Testis (tissue), 3 donors: ENCODE measurements around the gene ABCA13. TPM values are rescaled to one million over a fixed set of nuclear protein-coding genes. Genes with fewer than 3 reads are reported as not detected.

Source experiments
- DNase-seq: peaks from one replicate; pipeline ENCODE4 v3.0.0-alpha.2; 2019
- H3K27ac ChIP-seq, 2 donors: fragments of 200-600 bp; sonication (generic); one replicate each; pipeline ENCODE4 v1.5.1; 2019
- H3K27me3 ChIP-seq: fragments of 200-600 bp; sonication (generic); one replicate; pipeline ENCODE4 v1.5.1; 2019
- H3K36me3 ChIP-seq: fragments of 200-600 bp; sonication (generic); one replicate; pipeline ENCODE4 v1.5.1; 2017; ENCODE audit warnings: low read depth; ENCODE audit errors: missing control alignments
- H3K4me1 ChIP-seq: fragments of 200-600 bp; sonication (generic); one replicate; pipeline ENCODE4 v1.5.1; 2019
- H3K4me3 ChIP-seq, 2 donors: fragments of 200-600 bp; sonication (generic); one replicate each; pipeline ENCODE4 v1.5.1; 2017 to 2019
- H3K9me3 ChIP-seq: fragments of 200-600 bp; sonication (generic); one replicate; pipeline ENCODE4 v1.5.1; 2017
- CTCF ChIP-seq, 3 experiments: fragments of 450-650 bp in 2 of 3; fragments of 200-600 bp in 1 of 3; sonication (generic) in 1 of 3; IDR thresholded peaks; one replicate each; pipeline ENCODE4 v1.5.1; 2016 to 2019; ENCODE audit warnings: antibody characterized with exemption in 3 of 3, mild to moderate bottlenecking in 2 of 3, moderate library complexity in 1 of 3
- POLR2A ChIP-seq: fragments of 450-650 bp; IDR thresholded peaks from one replicate; pipeline ENCODE4 v1.6.1; 2017; ENCODE audit warnings: antibody characterized with exemption, mild to moderate bottlenecking, moderate library complexity
- WGBS, 2 donors: methylation state at CpG; one replicate each; pipeline ENCODE4 v1.1.5; 2018; 5-methylcytosine and 5-hydroxymethylcytosine counted together
- intact Hi-C: fragments of 100-400 bp; cut with DNase I; formaldehyde crosslinking; loops from one replicate; pipeline ENCODE4 v1.15.1; 2023; ENCODE audit warnings: low total_unique reads
- polyA plus RNA-seq: library from polyadenylated mRNA; stranded (reverse); fragments of 350-450 nt; fragmentation: Illumina TruSeq; extraction: RNeasy Lipid Tissue Mini Kit (QIAGEN cat#74804); gene quantifications from one replicate; pipeline ENCODE4 v1.2.3, GENCODE V29; 2014; ENCODE audit warnings: low read depth, low replicate concordance; ENCODE audit not compliant: insufficient read depth
- total RNA-seq, 2 donors: library from RNA; depleted of rRNA; stranded (reverse); fragments of >200 nt; gene quantifications; one replicate each; pipeline ENCODE4 v1.2.3, GENCODE V29; 2016

Gene ABCA13
- total and polyA plus RNA-seq, 3 donors from 2014 or later = 3.5 to 7.3 (median 4.3) TPM

GRCh38 chr7:48617993-48618392, 446.7 kb downstream of the ABCA13 start:
- no peaks in the 10 kb centered on the region for H3K4me1 ChIP-seq
- H3K9me3 ChIP-seq = no peaks in the 10 kb centered on the region
- 89% methylated on average over 3 of the region's 3 CpGs for WGBS, 2 donors
- no peak overlapping the region for H3K27ac ChIP-seq
- no peaks in the 10 kb centered on the region for H3K36me3 ChIP-seq
- intact Hi-C loops = no loop called here
- no peak overlapping the region for H3K4me3 ChIP-seq
- no peaks in the 10 kb centered on the region for H3K27me3 ChIP-seq
- TF ChIP-seq CTCF (IDR thresholded peaks at IDR 0.05) (no peak), POLR2A (no peak)
- DNase-seq = no peak

- Histone ChIP-seq H3K27me3 (no peaks in the 10 kb centered on the region), H3K4me3 (no peak overlapping the region), H3K36me3 (no peaks in the 10 kb centered on the region), H3K27ac (no peak overlapping the region), H3K4me1 (no peaks in the 10 kb centered on the region), H3K9me3 (no peaks in the 10 kb centered on the region)
- TF ChIP-seq CTCF (IDR thresholded peaks at IDR 0.05) (no peak), POLR2A (no peak)
- intact Hi-C loops = no loop called here
- no peak for DNase-seq
- 37 to 45% methylated on average over 4 of the region's 4 CpGs for WGBS, 2 donors
Observed at GRCh38 chr7:48621076-48621475, 449.8 kb downstream of the ABCA13 start.

- intact Hi-C loops = no loop called here
- TF ChIP-seq POLR2A (no peak), CTCF (IDR thresholded peaks at IDR 0.05) (no peak)
- no peak for DNase-seq
- Histone ChIP-seq H3K27ac (no peak overlapping the region), H3K27me3 (no peaks in the 10 kb centered on the region), H3K4me1 (no peaks in the 10 kb centered on the region), H3K36me3 (no peaks in the 10 kb centered on the region), H3K9me3 (no peaks in the 10 kb centered on the region), H3K4me3 (no peak overlapping the region)
- 89 to 91% methylated on average over 4 of the region's 4 CpGs for WGBS, 2 donors
Observed at GRCh38 chr7:48627164-48627563, 455.9 kb downstream of the ABCA13 start.

GRCh38 chr7:48628793-48629349, 457.6 kb downstream of the ABCA13 start:
- Histone ChIP-seq H3K9me3 (no peaks in the 10 kb centered on the region), H3K4me1 (no peaks in the 10 kb centered on the region), H3K27me3 (no peaks in the 10 kb centered on the region), H3K4me3 (no peak overlapping the region), H3K36me3 (no peaks in the 10 kb centered on the region), H3K27ac (no peak overlapping the region)
- TF ChIP-seq CTCF (IDR thresholded peaks at IDR 0.05) (no peak), POLR2A (no peak)
- intact Hi-C loops = no loop called here
- DNase-seq = no peak
- 77 to 80% methylated on average over 5 of the region's 5 CpGs for WGBS, 2 donors

- TF ChIP-seq CTCF (IDR thresholded peaks at IDR 0.05) (no peak), POLR2A (no peak)
- intact Hi-C loops = no loop called here
- Histone ChIP-seq H3K27me3 (no peaks in the 10 kb centered on the region), H3K27ac (no peak overlapping the region), H3K4me3 (no peak overlapping the region), H3K9me3 (no peaks in the 10 kb centered on the region), H3K4me1 (no peaks in the 10 kb centered on the region), H3K36me3 (no peaks in the 10 kb centered on the region)
- no peak for DNase-seq
- WGBS, 2 donors = 87 to 89% methylated on average over 2 of the region's 2 CpGs
Observed at GRCh38 chr7:48634116-48634632, 462.9 kb downstream of the ABCA13 start.
